NB4 (cell line): ENCODE results near the gene TRMT5.

Source experiments
- MAX ChIP-seq: IDR thresholded peaks from 2 replicates; pipeline ENCODE4 v1.6.1; 2011; ENCODE audit warnings: low read depth, low read length
- POLR2A ChIP-seq: IDR thresholded peaks from 2 replicates; pipeline ENCODE4 v1.6.1; 2011; ENCODE audit warnings: mild to moderate bottlenecking; ENCODE audit not compliant: insufficient read length; ENCODE audit errors: extremely low read depth
- TF ChIP-seq, protein P1 (sequence below): IDR thresholded peaks from one replicate; pipeline ENCODE4 v1.5.1; 2012; ENCODE audit warnings: low read depth, low read length

GRCh38 chr14:60931218-60931617, 49.7 kb downstream of the TRMT5 start:
- TF ChIP-seq, protein P1, sequence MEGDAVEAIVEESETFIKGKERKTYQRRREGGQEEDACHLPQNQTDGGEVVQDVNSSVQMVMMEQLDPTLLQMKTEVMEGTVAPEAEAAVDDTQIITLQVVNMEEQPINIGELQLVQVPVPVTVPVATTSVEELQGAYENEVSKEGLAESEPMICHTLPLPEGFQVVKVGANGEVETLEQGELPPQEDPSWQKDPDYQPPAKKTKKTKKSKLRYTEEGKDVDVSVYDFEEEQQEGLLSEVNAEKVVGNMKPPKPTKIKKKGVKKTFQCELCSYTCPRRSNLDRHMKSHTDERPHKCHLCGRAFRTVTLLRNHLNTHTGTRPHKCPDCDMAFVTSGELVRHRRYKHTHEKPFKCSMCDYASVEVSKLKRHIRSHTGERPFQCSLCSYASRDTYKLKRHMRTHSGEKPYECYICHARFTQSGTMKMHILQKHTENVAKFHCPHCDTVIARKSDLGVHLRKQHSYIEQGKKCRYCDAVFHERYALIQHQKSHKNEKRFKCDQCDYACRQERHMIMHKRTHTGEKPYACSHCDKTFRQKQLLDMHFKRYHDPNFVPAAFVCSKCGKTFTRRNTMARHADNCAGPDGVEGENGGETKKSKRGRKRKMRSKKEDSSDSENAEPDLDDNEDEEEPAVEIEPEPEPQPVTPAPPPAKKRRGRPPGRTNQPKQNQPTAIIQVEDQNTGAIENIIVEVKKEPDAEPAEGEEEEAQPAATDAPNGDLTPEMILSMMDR = no peak
- TF ChIP-seq POLR2A (no peak), MAX (no peak)
